Measurements from ENCODE around the gene HOXA1.
A peak's percentile ranks its signal among the peaks of the same experiment; 100 is the strongest.

Gene HOXA1

DNA sequence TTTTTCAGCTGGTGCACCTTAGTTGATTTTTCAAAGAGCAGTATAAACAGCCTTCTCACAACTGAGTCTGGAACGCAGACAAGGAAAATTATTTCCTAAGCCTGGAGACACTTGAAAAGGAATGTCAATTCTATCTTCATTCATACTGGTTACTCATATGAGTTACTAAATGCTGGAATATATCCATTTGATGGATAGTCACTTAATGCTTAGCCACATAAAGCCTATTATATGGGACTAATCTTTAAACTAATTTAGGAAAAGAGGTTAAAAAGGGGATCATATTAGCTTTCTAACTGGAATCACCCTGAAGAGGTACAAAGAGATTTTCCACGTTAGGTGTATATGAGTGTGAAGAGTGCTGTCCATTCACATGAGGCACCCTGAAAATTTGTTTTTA is 36.4 kb upstream of the HOXA1 start:
- no peak for DNase-seq (ENCODE audit: extremely low spot score)
- ChIA-PET POLR2A (interaction anchor here (0.9 to 5.3 kb wide), 7 partner anchors 11 to 35 kb away, joined by 3 to 103 read pairs (median 8); partner anchors contain the start of genes HOXA5 and HOXA7), CTCF (interaction anchor here (1.4 kb wide), 1 partner anchor 47 kb away, joined by 3 read pairs; no protein-coding TSS in a partner anchor)
- TF ChIP-seq TARDBP (IDR thresholded peaks at IDR 0.05), result no peak
- no peak for TF ChIP-seq ELF4 (IDR thresholded peaks at IDR 0.05)
- no peak for TF ChIP-seq CTBP1 (IDR thresholded peaks at IDR 0.05; ENCODE audit: borderline replicate concordance)
- TF ChIP-seq FOXK2 (IDR thresholded peaks at IDR 0.05), result no peak
- no peak for TF ChIP-seq FOXM1 (IDR thresholded peaks at IDR 0.05; ENCODE audit: borderline replicate concordance)
- TF ChIP-seq ARNT (IDR thresholded peaks at IDR 0.05), result no peak
- TF ChIP-seq, protein P1, sequence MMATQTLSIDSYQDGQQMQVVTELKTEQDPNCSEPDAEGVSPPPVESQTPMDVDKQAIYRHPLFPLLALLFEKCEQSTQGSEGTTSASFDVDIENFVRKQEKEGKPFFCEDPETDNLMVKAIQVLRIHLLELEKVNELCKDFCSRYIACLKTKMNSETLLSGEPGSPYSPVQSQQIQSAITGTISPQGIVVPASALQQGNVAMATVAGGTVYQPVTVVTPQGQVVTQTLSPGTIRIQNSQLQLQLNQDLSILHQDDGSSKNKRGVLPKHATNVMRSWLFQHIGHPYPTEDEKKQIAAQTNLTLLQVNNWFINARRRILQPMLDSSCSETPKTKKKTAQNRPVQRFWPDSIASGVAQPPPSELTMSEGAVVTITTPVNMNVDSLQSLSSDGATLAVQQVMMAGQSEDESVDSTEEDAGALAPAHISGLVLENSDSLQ (IDR thresholded peaks at IDR 0.05), result no peak
- no peak for TF ChIP-seq BHLHE40 (IDR thresholded peaks at IDR 0.05; ENCODE audit: borderline replicate concordance)
- no peak for TF ChIP-seq LEF1 (IDR thresholded peaks at IDR 0.05; ENCODE audit: borderline replicate concordance)
- TF ChIP-seq FOXA1 (IDR thresholded peaks at IDR 0.05), result no peak
- TF ChIP-seq HDGF (IDR thresholded peaks at IDR 0.05; ENCODE audit: borderline replicate concordance), result no peak
- no peak for TF ChIP-seq NFRKB (IDR thresholded peaks at IDR 0.05)

GRCh38 chr7:27131390-27131819 is 35.6 kb upstream of the HOXA1 start:
- TF ChIP-seq TARDBP (IDR thresholded peaks at IDR 0.05) (no peak), FOXA1 (IDR thresholded peaks at IDR 0.05) (no peak), FOXM1 (IDR thresholded peaks at IDR 0.05; ENCODE audit: borderline replicate concordance) (no peak), L3MBTL2 (conservative IDR thresholded peaks at IDR 0.05) (no peak), SP1 (IDR thresholded peaks at IDR 0.05) (no peak), ARNT (IDR thresholded peaks at IDR 0.05) (no peak)
- TF ChIP-seq, protein P1 (IDR thresholded peaks at IDR 0.05), result no peak
- DNase-seq (ENCODE audit: extremely low spot score), result no peak
- CTCF ChIA-PET, result interaction anchor here (1.4 kb wide), 1 partner anchor 48 kb away, joined by 3 read pairs; no protein-coding TSS in a partner anchor
- POLR2A ChIA-PET, result interaction anchor here (0.8 to 5.3 kb wide), 18 partner anchors 10 to 1269 kb away, joined by 3 to 103 read pairs (median 4); partner anchors contain the start of genes HOXA5, HOXA7 and SKAP2

GRCh38 chr7:27130540-27131389 is 35.0 kb upstream of the HOXA1 start, which contains the start of gene HOXA4:
Gene HOXA4, minus strand, starts transcription at chr7:27130757. Its CDS starts 24 bp downstream, at chr7:27130733.
- ChIA-PET POLR2A (interaction anchor here (0.7 to 5.3 kb wide), 19 partner anchors 10 to 1269 kb away, joined by 3 to 103 read pairs (median 4); partner anchors contain the start of genes HOXA5, HOXA7 and SKAP2), CTCF (interaction anchor here (1.4 kb wide), 2 partner anchors 11 to 48 kb away, joined by 3 read pairs; no protein-coding TSS in a partner anchor)
- DNase-seq (ENCODE audit: extremely low spot score), result peak; percentile 78
- TF ChIP-seq, protein P1 (IDR thresholded peaks at IDR 0.05), result 0 out of 2 replicates have a peak, but pooled peaks have one; percentile 31
- no peak for TF ChIP-seq SP1 (IDR thresholded peaks at IDR 0.05)
- 0 out of 2 replicates have a peak, but pooled peaks have one; percentile 37 for TF ChIP-seq ARNT (IDR thresholded peaks at IDR 0.05)
- peak; percentile 83 for TF ChIP-seq L3MBTL2 (conservative IDR thresholded peaks at IDR 0.05)
- peak; percentile 69; the same call in 1 of the 2 replicates for TF ChIP-seq HDGF (IDR thresholded peaks at IDR 0.05; ENCODE audit: borderline replicate concordance)
- no peak for TF ChIP-seq TARDBP (IDR thresholded peaks at IDR 0.05)

DNA sequence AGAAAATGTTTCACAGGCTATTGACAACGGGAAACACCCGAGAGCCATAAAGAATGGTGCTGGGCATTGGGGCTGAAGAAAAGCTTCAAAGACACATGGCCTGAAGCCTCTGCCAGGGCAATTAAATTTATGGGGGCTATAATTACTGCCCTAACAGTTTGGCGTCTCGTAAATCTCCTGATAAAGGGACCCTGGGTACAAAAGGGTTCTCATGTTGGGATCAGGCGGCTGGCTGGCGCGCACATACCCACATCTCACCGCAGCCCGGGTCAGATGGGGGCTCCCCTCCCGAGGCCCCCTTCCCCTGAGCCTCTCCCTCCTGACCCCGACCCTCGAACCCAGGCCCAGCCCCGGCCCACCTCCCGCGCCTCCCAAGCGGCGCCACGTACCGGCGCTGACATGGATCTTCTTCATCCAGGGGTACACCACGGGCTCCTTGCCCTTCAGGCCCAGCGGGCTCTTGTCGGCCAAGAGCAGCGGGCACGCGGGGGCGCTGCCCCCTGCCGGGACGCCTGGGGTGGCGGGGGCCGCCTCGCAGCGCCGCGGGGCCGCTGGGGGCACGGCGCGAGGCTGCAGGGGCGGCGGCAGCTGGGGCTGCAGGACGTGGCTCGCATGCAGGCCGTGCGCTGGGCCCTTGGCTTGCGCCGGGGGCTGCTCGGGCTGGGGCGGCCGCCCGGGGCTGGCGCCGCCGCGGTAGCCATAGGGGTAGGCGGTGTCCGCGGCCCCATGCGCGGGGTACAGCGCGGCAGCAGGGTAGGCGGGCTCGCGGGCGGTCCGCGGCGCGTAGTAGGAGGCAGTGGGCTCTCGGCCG is 34.1 kb upstream of the HOXA1 start:
- no peak for DNase-seq (ENCODE audit: extremely low spot score)
- no peak for TF ChIP-seq BHLHE40 (IDR thresholded peaks at IDR 0.05; ENCODE audit: borderline replicate concordance)
- no peak for TF ChIP-seq TARDBP (IDR thresholded peaks at IDR 0.05)
- no peak for TF ChIP-seq FOXK2 (IDR thresholded peaks at IDR 0.05)
- TF ChIP-seq CTBP1 (IDR thresholded peaks at IDR 0.05; ENCODE audit: borderline replicate concordance), result peak; percentile 84
- TF ChIP-seq FOXM1 (IDR thresholded peaks at IDR 0.05; ENCODE audit: borderline replicate concordance), result 0 out of 2 replicates have a peak, but pooled peaks have one; percentile 3
- TF ChIP-seq ZNF384 (IDR thresholded peaks at IDR 0.05), result no peak
- no peak for TF ChIP-seq SP1 (IDR thresholded peaks at IDR 0.05)
- peak; percentile 52; the same call in 1 of the 2 replicates for TF ChIP-seq ARNT (IDR thresholded peaks at IDR 0.05)
- no peak for TF ChIP-seq L3MBTL2 (conservative IDR thresholded peaks at IDR 0.05)
- no peak for TF ChIP-seq NFRKB (IDR thresholded peaks at IDR 0.05)
- no peak for TF ChIP-seq HDGF (IDR thresholded peaks at IDR 0.05; ENCODE audit: borderline replicate concordance)
- TF ChIP-seq SUZ12 (IDR thresholded peaks at IDR 0.05), result no peak
- TF ChIP-seq LEF1 (IDR thresholded peaks at IDR 0.05; ENCODE audit: borderline replicate concordance), result 0 out of 2 replicates have a peak, but pooled peaks have one; percentile 68
- TF ChIP-seq, protein P1 (IDR thresholded peaks at IDR 0.05), result peak; percentile 90
- no peak for TF ChIP-seq ELF4 (IDR thresholded peaks at IDR 0.05)
- no peak for TF ChIP-seq FOXA1 (IDR thresholded peaks at IDR 0.05)
- ChIA-PET POLR2A (interaction anchor here (1.9 to 5.3 kb wide), 3 partner anchors 11 to 19 kb away, joined by 8 to 103 read pairs (median 12); no protein-coding TSS in a partner anchor), CTCF (interaction anchor here (1.4 kb wide), 1 partner anchor 10 kb away, joined by 3 read pairs; no protein-coding TSS in a partner anchor)
